GM10248 (cell line): Measurements from ENCODE around the gene CES4A.

ENCODE experiments used
- CTCF ChIA-PET: fragments of 300-600 bp; sonication (Branson Sonifier 250); formaldehyde crosslinking; extraction: SDS; loops from one replicate; lab custom pipeline; 2021; ENCODE audit warnings: antibody characterized with exemption; lab: Yijun Ruan, JAX
- POLR2A ChIA-PET: fragments of 350-650 bp; sonication (Branson Sonifier 250); formaldehyde crosslinking; extraction: SDS; loops from one replicate; lab custom pipeline; 2020; ENCODE audit warnings: antibody characterized with exemption; lab: Yijun Ruan, JAX
- DNase-seq: peaks from one replicate; pipeline ENCODE4 v3.0.0; 2012; ENCODE audit errors: extremely low spot score
- CTCF ChIP-seq: IDR thresholded peaks from 2 replicates; pipeline ENCODE4 v1.5.1; 2012; ENCODE audit warnings: mild to moderate bottlenecking, low read depth; ENCODE audit errors: extremely low read depth, missing control alignments, control extremely low read depth

The CES4A gene

GRCh38 chr16:67001726-67002125 is 13.3 kb downstream of the CES4A start:
- ChIA-PET CTCF (no interaction called here), POLR2A (no interaction called here)
- TF ChIP-seq CTCF: no peak
- DNase-seq: no peak

GRCh38 chr16:67006930-67007658 is 18.7 kb downstream of the CES4A start:
- CTCF ChIA-PET: interaction anchor here (0.8 to 2.2 kb wide), 8 partner anchors 11 to 178 kb away, joined by 3 to 17 read pairs (median 4); partner anchors contain the start of gene CES3
- TF ChIP-seq CTCF: no peak
- POLR2A ChIA-PET: no interaction called here
- no peak for DNase-seq

- TF ChIP-seq CTCF: no peak
- CTCF ChIA-PET: interaction anchor here (0.6 to 1.5 kb wide), 3 partner anchors 9 to 20 kb away, joined by 3 to 8 read pairs (median 3); partner anchors contain the start of gene CES4A
- no peak for DNase-seq
- POLR2A ChIA-PET: no interaction called here
Observed at GRCh38 chr16:67009158-67009557, 20.8 kb downstream of the CES4A start.

GRCh38 chr16:67011274-67011673 is 22.9 kb downstream of the CES4A start:
- TF ChIP-seq CTCF: no peak
- DNase-seq: no peak
- POLR2A ChIA-PET: no interaction called here
- CTCF ChIA-PET: interaction anchor here (1.4 to 8.7 kb wide), 4 partner anchors 33 to 417 kb away, joined by 3 to 169 read pairs (median 26); no protein-coding TSS in a partner anchor

GRCh38 chr16:67013233-67013822 is 24.9 kb downstream of the CES4A start:
- CTCF ChIA-PET: interaction anchor here (0.8 to 8.7 kb wide), 25 partner anchors 9 to 175 kb away, joined by 3 to 169 read pairs (median 4); partner anchors contain the start of genes FBXL8, NOL3 and TRADD

More at GRCh38 chr16:67013233-67013822, 24.9 kb downstream of the CES4A start:
- POLR2A ChIA-PET: no interaction called here
- no peak for TF ChIP-seq CTCF
- no peak for DNase-seq
